Stomach smooth muscle (tissue), 2 donors: ENCODE measurements around the gene DCST1.

ENCODE experiments used
- H3K27ac ChIP-seq: one replicate; pipeline ENCODE4 v1.7.0; 2013; ENCODE audit warnings: mild to moderate bottlenecking, low read length, inconsistent platforms
- H3K27me3 ChIP-seq, 2 donors: one replicate each; pipeline ENCODE4 v1.7.0; 2013; ENCODE audit warnings: low read length in 2 of 2; ENCODE audit not compliant: insufficient read depth in 2 of 2, control insufficient read depth in 1 of 2
- H3K36me3 ChIP-seq, 2 donors: one replicate each; pipeline ENCODE4 v1.7.0; 2013; ENCODE audit warnings: low read length in 2 of 2; ENCODE audit not compliant: control insufficient read depth in 2 of 2, insufficient read depth in 2 of 2
- H3K4me1 ChIP-seq: one replicate; pipeline ENCODE4 v1.7.0; 2013; ENCODE audit warnings: low read length; ENCODE audit not compliant: control insufficient read depth, insufficient read depth
- H3K4me3 ChIP-seq, 2 donors: one replicate each; pipeline ENCODE4 v1.7.0; 2013; ENCODE audit warnings: low read length in 2 of 2
- H3K9ac ChIP-seq, 2 donors: one replicate each; pipeline ENCODE4 v1.7.0; 2013; ENCODE audit warnings: low read length in 2 of 2, mild to moderate bottlenecking in 1 of 2
- H3K9me3 ChIP-seq, 2 donors: one replicate each; pipeline ENCODE4 v1.7.0; 2013; ENCODE audit warnings: low read length in 2 of 2; ENCODE audit not compliant: control insufficient read depth in 2 of 2
- donor health status: healthy.
- donor health status: Pancreatic carcinoma.

Gene DCST1

GRCh38 chr1:155023627-155024026 is 10.0 kb upstream of the DCST1 start:
- Histone ChIP-seq H3K27ac (no peak overlapping the region), H3K36me3 (no peaks in the 10 kb centered on the region), H3K4me1 (no peaks in the 10 kb centered on the region), H3K4me3 (no peak overlapping the region), H3K9me3 (no peaks in the 10 kb centered on the region), H3K9ac (no peak overlapping the region), H3K27me3 (no peaks in the 10 kb centered on the region)

GRCh38 chr1:155024315-155024714 is 9.3 kb upstream of the DCST1 start:
- Histone ChIP-seq H3K36me3 (no peaks in the 10 kb centered on the region), H3K9ac (no peak overlapping the region), H3K9me3 (no peaks in the 10 kb centered on the region), H3K4me3 (no peak overlapping the region), H3K4me1 (no peaks in the 10 kb centered on the region), H3K27ac (no peak overlapping the region), H3K27me3 (no peaks in the 10 kb centered on the region)

GRCh38 chr1:155026154-155026553 is 7.5 kb upstream of the DCST1 start:
- Histone ChIP-seq H3K9me3 (no peaks in the 10 kb centered on the region), H3K4me1 (no peaks in the 10 kb centered on the region)

GRCh38 chr1:155026588-155026987 is 7.0 kb upstream of the DCST1 start:
- Histone ChIP-seq H3K36me3 (no peaks in the 10 kb centered on the region), H3K9ac (no peak overlapping the region), H3K9me3 (no peaks in the 10 kb centered on the region), H3K4me3 (no peak overlapping the region), H3K27ac (no peak overlapping the region), H3K27me3 (no peaks in the 10 kb centered on the region), H3K4me1 (no peaks in the 10 kb centered on the region)

More at GRCh38 chr1:155026154-155026553, 7.5 kb upstream of the DCST1 start:
- H3K27ac ChIP-seq, result no peak overlapping the region
- H3K9ac ChIP-seq, result no peak overlapping the region
- no peaks in the 10 kb centered on the region for H3K36me3 ChIP-seq
- H3K27me3 ChIP-seq, result no peaks in the 10 kb centered on the region
- no peak overlapping the region for H3K4me3 ChIP-seq

- Histone ChIP-seq H3K4me1 (peaks cover 2% of the 10 kb centered on the region), H3K9ac (no peak overlapping the region), H3K9me3 (no peaks in the 10 kb centered on the region), H3K36me3 (no peaks in the 10 kb centered on the region), H3K27ac (no peak overlapping the region), H3K4me3 (no peak overlapping the region), H3K27me3 (no peaks in the 10 kb centered on the region)
Observed at GRCh38 chr1:155029513-155030242, 3.9 kb upstream of the DCST1 start.

- Histone ChIP-seq H3K9me3 (no peaks in the 10 kb centered on the region), H3K9ac (no peak overlapping the region), H3K36me3 (no peaks in the 10 kb centered on the region), H3K4me3 (no peak overlapping the region), H3K27ac (no peak overlapping the region), H3K4me1 (peaks cover 2% of the 10 kb centered on the region), H3K27me3 (no peaks in the 10 kb centered on the region)
Observed at GRCh38 chr1:155030243-155030795, 3.3 kb upstream of the DCST1 start.

GRCh38 chr1:155030899-155031298 is 2.7 kb upstream of the DCST1 start:
- Histone ChIP-seq H3K27me3 (no peaks in the 10 kb centered on the region), H3K9me3 (no peaks in the 10 kb centered on the region), H3K4me3 (no peak overlapping the region), H3K27ac (no peak overlapping the region), H3K36me3 (no peaks in the 10 kb centered on the region), H3K9ac (no peak overlapping the region), H3K4me1 (peaks cover 2% of the 10 kb centered on the region)

GRCh38 chr1:155032886-155033285 is 738 bp upstream of the DCST1 start:
- Histone ChIP-seq H3K4me3 (no peak overlapping the region), H3K9ac (no peak overlapping the region), H3K27me3 (no peaks in the 10 kb centered on the region), H3K36me3 (no peaks in the 10 kb centered on the region), H3K4me1 (peaks cover 2% of the 10 kb centered on the region), H3K9me3 (no peaks in the 10 kb centered on the region), H3K27ac (no peak overlapping the region)

- no peak overlapping the region for H3K27ac ChIP-seq
- no peaks in the 10 kb centered on the region for H3K36me3 ChIP-seq
- H3K4me1 ChIP-seq, result peaks cover 2% of the 10 kb centered on the region
- H3K4me3 ChIP-seq, result no peak overlapping the region
- no peaks in the 10 kb centered on the region for H3K27me3 ChIP-seq
- H3K9me3 ChIP-seq, result no peaks in the 10 kb centered on the region
- no peak overlapping the region for H3K9ac ChIP-seq
Observed at GRCh38 chr1:155034318-155035208, 939 bp downstream of the DCST1 start.

- Histone ChIP-seq H3K9ac (no peak overlapping the region), H3K36me3 (no peaks in the 10 kb centered on the region), H3K27ac (no peak overlapping the region), H3K4me1 (peaks cover 2% of the 10 kb centered on the region), H3K9me3 (no peaks in the 10 kb centered on the region), H3K27me3 (no peaks in the 10 kb centered on the region), H3K4me3 (no peak overlapping the region)
Observed at GRCh38 chr1:155035936-155036335, 2.3 kb downstream of the DCST1 start.
